HG03342 (cell line): ENCODE measurements around the gene NUP62.
"Not testable (repeated sequence)": the region's sequence is repeated elsewhere in the genome, so short reads cannot be mapped to it uniquely, and the experiment has no call there.

ENCODE experiments used
- ATAC-seq: cut with Tn5 transposase; IDR thresholded peaks from one replicate; pipeline ENCODE4 v1.9.1; 2021; ENCODE audit warnings: mild to moderate bottlenecking, moderate library complexity; ENCODE audit not compliant: unreplicated experiment

NUP62 gene

DNA sequence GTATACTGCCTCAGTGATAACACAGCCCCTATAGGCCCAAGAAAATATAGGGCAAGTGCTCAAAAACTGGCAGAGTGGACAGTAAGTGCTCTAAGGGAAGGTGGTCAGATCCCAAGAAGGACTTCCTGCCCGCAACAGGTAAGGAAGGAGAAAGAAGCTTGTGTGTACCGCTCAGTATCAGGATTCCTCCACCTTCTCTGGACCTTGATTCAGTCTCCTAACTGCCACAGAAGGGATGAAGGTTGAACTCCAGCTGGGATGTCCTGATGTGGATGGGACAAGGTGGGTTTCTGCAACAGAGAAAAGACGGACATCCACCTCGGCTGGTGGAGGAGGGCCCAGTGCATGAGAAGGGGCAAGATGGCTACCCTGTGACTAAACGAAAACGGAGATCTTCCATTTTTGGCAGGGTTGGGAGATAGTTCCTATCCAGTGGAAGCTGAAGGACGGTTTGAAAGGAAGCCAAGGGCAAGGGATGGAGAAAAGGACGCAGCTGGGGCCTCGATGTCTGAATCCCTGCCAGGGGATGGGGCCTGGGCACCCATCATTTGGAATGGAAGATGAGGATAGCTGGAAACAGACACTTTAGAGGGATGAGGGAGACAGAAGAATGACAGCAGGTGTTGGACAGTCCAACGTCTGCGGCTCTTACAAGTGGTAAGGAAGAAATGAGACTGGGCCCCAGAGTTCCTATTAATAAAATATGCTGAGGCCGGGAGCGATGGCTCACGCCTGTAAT is 1.6 kb downstream of the NUP62 start:
- no peak for ATAC-seq

DNA sequence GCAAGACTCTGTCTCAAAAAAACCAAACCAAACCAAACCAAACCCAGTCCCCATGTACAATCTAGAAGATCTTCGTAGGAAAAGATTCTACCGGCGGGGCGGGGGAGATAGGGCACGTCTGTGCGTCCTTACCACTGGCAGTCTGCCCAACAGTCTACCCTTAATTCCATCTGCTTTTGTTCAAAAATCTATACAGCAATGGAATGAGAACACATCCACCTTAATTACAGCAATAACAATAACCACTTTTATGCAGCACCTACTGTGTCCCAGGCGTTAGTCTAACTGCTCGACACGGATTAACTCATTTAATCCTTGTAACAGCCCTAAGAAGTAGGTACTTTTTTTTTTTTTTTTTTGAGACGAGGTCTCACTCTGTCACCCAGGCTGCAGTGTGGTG is 2.8 kb downstream of the NUP62 start:
- no peak for ATAC-seq

DNA sequence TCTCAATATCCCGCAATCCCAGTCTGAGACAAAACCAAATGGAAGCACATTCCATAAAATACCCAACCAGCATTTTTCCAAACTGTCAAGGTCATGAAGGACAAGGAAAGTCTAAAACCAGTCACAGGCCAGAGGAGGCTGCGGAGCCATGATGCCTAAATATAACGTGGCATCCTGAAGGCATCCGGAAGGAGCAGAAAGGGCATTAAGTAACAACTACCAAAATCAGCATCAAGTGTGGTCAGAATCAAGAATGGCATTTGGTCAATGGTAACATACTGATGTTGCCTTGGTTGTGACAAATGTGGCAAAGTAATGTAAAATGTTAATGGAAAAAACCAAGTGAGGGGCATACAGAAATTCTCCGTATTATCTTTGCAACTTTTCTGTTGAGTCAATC is 3.8 kb downstream of the NUP62 start:
- ATAC-seq = no peak

DNA sequence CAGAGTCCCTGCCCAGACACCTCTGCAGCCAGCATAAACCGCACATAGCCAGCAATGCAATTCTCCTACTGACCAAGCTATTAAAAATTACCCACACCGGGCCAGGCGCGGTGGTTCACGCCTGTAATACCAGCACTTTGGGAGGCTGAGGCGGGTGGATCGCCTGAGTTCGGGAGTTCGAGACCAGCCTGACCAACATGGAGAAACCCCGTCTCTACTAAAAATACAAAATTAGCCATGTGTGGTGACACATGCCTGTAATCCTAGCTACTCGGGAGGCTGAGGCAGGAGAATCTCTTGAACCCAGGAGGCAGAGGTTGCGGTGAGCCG is 4.5 kb downstream of the NUP62 start:
- not testable (repeated sequence) for ATAC-seq

DNA sequence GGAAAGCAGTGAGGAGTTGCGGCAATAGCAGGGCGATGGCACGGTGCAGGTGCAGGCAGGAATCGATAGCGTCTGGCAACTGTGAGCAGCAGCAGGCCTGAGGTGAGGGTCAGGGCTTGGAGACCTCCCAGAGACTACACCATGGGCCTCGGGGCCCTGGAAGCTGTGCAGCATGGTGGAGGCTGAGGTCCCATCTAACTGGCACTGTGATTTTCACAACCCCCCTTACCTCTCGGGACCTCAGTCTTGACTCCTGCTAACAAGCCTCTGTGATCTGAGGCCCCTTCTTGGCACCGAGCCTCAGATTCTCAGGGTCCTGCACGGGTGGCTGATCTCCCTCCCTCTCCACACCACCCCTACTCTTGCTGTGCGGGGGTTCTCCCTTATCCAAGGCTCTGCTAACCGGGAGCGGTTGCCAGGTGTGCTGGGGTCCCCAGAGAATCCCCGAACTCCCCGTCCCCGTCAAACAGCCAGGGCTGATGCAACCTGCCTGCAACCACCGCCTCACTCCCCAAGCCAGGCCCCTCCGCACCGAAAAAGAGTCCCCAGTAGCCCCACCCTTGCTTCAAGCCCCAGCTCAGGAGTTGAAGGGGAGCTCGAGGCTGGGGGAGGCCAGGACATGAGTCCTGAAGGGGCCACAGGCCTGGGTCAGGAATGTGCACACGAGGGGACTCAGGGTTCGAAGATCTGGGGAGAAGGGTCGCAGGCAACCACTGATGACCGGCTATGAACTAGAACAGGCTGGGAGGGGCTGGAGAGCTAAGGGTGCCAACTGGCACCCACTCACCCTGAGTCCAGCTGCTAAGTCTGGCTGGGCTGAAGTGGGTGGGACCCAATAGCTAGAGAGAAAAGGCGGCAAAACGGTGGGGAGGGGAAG is 5.1 kb downstream of the NUP62 start:
- no peak for ATAC-seq

DNA sequence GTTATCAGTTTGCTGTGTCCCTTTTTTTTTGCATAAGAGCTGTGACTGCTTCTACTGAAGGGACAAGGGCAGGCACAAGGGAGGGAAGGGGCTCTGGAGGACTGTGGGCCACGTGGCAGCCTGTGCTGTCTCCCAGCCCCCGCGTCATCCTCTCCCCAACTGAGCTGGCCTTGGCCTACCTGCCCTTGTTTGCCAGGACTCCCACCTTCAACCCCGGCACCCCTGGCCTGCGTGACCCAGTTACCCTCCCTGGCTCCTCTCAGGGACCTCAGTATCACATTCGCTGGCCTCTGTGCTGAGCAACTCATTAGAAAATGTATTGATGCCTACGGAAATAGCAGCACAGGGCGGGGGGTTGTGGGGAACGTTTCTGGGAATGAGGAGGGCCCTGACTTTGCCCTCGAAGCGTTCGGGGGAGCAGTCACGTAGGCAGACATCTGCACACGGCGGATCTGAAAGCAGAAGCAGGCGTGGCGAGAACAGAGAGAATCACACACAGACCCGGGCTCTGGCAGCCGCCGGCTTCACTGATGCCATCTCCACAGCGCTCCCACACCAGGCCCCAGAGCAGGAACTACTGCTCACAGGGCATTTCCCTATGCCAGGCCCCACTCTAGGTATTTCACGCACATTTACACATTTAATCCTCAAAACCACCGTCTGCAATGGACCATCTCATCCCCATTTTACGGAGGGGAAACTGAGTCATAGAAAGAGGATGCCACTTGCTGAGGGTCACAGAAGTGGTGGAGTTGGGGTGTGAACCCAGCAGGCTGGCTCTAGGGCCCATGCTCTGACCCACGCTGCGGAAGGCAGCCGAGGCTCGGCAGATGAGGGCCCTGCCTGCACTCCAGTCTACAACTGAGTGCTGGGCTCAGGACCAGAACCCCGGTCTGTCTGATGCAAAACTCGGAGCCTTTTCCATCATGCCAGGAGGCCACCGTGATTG is 6.0 kb downstream of the NUP62 start:
- ATAC-seq = no peak

DNA sequence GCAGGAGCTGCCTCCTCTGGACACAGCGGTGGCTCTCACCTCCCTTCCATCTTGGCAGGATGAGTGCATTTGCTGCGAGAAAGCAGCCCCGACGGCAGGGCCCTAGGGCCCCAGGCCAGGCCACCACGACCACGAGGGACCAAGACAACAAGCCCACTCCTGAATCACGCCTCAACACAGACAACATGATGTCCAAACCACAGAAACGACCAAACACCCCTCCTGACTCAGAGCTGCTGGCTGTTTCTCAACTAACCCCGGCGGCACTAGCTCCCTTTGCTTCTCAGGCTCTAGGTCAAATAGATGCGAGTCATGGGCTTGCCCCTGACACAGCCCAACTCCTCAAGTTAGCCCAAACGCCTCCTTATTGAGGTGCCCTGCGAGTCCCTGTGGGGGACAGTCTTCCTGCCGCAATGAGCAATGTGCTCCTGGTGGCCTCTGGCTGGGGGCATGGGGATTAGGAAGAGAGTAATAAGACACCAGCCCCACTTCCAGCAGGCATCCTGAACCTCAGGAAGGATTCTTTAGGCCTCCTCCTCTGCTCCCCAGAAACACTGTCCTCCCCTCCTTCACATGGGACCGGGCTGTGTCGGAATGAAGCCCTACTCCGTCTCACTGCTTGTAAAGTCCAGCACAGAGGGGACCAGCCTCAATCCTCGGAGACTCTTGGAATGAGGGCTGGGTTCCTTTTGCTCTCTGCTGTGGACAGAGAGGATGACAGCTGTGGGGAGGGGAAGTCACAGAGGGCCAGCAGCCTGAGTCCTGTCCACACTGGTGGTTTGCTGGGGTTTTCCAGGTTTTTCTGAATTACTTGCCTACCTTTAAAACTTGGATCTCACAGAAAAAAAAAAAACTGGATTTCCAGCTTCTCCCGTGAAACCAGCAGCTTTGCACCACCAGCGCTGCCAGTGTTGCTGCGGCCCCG is 7.2 kb downstream of the NUP62 start:
- ATAC-seq = no peak

DNA sequence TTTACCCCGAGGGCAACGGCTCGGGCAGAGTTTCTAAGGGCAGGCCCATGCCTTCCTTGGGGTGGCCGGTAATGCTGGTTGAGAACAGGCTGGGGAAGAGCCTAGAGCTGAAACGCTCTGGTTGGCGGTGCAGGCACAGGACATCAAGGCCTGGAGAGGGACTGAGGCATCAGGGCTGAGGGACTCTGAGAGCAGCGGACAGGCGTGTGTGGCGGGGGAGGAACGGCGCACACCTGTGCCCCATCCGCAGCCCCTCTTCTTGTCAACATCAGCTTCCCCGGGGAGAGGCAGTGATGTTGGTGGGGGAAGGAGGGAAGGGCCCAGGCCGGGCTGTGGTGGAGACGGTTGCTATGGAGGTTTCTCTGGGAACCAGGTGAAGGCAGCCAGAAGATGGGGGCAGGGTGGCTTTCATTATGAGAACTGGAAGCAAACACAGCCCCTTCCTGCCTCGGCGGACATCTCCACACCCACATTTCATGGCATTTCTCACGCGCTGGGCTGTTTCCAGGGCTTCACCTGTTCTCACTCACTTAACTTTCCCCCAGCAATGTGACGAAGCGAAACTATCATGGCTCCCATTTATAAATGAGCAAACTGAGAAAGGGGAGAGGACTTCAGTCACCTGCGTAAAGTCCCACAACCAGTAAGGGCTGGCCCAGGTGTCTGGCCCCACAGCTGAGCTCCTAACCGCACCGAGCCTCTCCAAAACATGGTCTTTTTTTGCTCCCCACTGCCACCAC is 8.5 kb downstream of the NUP62 start:
- no peak for ATAC-seq

DNA sequence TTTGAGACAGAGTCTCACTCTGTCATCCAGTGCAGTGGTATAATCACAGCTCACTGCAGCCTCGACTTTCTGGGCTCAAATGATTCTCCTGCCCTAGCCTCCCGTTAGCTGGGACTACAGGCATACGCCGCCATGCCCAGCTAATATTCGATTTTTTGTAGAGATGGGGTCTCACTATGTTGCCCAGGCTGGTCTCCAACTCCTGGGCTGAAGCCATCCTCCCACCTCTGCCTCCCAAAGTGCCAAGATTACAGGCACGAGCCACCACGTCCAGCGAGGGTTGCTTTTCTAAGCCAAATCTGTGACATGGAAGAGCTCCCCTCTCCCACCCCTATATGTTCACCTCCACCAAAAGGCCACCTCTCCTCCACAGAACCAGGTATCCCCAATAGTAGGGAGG is 11.2 kb downstream of the NUP62 start:
- ATAC-seq = no peak

DNA sequence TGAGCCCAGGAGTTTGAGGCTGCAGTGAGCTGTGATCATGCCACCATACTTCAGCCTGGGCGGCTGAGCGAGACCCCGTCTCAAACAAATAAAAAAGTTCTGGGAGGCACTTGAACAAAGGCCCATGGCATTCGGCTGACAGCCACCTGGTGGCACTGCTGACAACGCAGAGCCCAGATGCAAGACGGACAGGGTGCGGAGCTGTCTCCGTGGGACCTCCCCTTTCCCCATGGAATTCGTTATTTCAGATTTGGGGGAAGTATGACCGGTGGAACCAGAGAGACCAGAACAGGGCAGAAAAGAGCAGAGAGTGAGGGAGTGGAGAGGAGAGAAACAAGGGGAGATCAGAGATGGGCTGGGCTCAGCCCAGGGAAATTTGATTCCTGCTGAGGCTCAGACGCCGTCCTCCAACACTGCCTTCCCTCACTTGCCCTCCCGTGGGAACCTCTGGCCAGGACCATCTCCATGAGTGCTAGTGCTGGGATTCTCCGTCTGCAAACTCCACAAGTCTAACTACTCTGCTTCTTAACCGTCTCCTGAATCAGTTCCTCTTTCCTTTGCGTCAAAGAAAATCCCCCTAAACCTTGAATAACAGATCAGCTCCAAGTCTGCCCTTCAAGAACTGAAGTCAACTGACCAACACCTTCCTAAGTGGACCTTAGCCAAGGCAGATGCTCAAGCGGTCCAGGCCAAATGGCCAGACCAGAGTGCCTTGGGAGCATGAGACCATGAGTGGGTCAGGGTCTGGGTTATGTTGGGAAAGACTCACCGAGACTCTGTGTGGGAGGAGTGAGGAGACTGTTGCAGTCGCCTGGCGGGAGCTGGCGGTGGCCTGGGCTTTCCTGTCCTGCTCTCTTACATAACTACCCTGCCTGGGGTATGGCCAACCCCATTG is 12.2 kb downstream of the NUP62 start:
- no peak for ATAC-seq

DNA sequence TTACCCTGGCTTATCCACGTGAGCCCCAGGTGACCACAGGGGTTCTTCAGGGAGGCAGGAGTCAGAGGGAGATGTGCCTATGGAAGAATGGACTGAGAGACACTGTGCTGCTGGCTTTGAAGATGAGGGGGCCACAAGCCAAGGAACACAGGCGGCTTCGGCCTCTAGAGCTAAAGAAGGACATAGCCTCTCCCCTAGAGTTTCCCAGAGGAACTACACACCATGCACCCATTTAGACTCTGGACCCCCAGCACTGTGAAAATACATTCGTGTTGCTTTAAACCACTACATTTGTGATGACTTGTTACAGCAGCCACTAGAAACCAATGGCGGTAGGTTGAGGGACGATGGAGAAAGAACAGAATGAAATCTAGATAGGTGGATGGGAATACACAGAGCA is 14.0 kb downstream of the NUP62 start:
- no peak for ATAC-seq

DNA sequence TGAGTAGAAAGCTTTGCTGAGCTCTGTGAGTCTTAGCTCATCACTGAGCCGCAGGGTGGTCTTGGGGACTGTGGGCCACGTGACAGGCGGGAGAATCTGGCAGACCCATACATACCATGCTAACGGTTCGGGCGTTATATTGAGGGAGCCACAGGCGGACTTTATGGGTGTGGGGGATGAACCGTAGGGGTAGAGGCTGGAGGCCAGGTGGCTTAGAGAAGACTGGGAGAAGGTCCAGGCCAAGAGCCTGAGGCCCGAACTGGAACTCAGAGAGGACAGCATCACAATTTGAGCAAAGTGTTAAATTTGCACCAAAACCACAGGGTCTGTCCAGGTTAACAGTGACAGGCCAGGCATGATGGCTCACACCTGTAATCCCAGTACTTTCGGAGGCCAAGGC is 15.6 kb downstream of the NUP62 start:
- no peak for ATAC-seq

DNA sequence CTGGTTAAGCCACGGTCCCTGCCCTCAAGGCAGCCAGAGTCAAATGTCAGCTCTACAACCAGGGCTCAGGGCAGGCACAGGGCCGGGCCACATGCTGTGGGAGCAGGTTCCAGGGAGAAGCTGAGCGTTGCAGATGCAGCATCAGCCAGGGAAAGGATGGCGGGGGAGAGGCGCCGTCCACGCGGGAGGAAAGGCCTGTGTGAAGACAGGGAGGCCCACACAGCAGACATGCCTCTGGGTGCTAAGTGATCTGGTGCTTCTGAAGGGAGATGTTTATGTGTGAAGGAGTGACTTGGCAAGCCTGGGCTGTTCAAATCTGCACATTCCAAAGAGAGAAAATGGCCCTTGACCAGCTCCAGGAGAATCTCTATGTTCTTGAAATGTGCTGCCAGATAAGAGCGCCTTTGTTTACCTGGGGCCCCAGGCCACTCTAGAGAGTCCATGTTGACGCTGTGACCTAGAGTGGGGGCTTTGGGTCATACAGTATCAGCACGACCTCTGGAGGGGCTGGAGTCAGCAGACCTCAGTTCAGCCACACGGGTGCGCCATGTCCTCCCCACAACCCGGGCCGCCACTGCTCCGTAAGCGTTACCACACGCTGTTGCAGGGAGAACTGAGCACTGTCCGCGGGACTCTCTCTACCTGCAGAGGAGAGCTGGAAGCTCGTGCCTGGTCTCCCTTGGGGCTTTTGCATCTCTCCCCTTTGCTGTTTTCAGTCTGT is 16.2 kb downstream of the NUP62 start:
- ATAC-seq = no peak

DNA sequence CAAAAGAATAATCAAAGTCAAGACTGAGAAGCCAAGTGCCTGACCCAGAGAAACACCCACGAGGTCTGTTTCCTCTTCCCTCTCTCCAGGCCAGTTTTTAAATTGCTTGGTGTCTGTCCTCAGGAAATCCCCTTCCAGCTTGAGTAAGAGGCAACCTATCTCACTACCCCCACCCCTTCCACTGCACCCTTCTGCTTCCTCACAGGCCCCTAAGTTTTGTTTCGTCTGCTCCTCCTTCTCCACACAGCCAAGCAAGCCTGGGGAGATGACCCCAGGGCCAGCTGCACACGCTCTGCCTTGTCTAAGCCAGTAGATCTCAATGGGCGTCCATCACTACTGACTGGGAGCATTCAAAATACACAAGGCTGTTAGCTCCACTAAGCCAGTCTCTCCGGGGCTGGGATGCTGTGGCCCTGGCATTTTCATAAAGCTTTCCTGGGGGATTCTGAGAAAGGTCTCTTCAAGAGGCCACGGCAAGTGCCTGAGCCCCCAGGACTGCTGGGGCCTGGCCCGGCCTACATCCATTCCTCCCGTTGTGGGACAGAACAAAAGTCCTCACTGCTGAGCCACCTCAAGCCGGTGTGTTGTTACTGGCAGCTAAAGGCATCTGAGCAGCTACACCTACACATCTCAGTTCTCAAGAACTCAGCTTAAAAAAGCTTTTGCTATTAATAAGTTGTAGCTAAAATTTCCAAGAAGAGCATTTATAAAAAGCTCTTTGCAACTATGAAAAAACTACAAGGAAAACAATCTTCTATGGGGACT is 17.7 kb downstream of the NUP62 start:
- ATAC-seq = no peak

DNA sequence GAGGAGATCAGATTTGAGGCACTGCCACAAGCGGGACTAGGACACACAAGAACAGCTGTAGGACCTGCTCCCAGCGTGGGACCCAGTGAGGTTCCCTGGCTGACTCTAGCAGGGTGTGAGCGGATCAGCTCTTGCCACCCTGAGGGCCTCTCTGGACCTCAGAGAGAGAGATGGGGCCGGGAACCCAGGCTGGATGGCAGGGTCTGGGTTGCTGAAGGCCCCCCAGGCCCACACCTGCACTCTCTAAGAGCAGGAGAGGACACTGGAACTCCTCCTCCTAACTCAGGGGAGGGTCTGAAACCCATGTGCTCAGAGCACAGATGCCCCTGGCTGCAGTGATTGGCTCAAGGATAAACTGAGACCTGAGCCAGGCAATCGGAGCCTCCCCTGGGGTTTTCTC is 19.1 kb downstream of the NUP62 start:
- ATAC-seq = no peak

DNA sequence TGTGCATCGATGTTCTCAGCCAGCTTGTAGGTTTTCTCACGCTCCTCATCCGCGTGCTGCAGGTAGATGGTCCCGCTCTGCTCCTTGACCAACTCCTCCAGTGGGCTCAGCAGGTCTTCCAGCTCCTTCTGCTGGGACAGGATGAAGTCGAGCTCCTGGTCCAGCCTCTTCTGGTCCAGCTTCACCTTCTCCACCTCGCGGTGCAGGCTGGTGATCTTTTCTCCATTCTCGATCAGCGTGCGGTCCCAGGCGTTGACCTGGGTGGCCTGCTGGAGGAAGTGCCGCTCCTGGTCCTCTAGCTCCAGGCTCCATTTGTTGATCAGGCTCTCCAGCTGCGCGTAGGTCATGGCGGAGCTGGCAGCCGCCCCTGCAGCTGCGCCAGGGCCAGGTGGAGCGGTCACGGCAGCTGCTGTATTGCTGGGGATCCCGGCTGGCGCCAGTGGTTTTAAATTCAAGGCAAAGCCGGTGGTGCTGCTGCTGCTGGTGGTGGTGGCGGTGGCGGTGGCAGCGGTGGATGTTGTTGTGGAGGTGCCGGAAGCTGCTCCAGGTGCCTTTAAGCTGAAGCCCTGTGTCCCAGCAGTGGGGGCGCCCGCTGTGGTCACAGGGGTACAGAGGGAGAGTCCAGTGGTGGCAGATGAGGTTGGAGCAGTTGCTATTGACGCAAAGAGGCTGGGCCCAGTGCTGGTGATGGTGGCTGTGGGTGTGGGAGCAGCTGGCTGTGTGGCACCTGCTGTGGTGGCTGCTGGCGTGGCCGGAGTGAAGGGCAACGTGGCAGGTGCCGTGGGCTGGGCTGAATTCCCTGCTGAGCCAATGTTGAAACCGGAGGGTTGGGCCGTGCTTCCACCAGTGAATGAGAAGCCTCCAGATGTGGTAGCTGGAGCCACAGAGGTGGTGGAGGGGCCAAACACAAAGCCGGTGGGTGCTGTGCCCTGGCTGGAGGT is 20.6 kb downstream of the NUP62 start:
- ATAC-seq = no peak
